Kidney epithelial cell (primary cell): ENCODE results near the gene PLTP. TPM values are rescaled to one million over a fixed set of nuclear protein-coding genes. Genes with fewer than 3 reads are reported as not detected.

Experiments
- DNase-seq: peaks from one replicate; pipeline ENCODE4 v3.0.0-alpha.2; 2010; ENCODE audit warnings: low read depth
- H3K27me3 ChIP-seq: 2 replicates; pipeline ENCODE4 v1.6.0; 2011; ENCODE audit warnings: low read length; ENCODE audit not compliant: control insufficient read depth, insufficient read depth
- H3K36me3 ChIP-seq: 2 replicates; pipeline ENCODE4 v1.5.1; 2011; ENCODE audit warnings: low read length; ENCODE audit not compliant: control insufficient read depth, insufficient read depth
- H3K4me3 ChIP-seq: 2 replicates; pipeline ENCODE4 v1.5.1; 2011; ENCODE audit warnings: low read depth, mild to moderate bottlenecking, control low read depth, low read length
- CTCF ChIP-seq: IDR thresholded peaks from 2 replicates; pipeline ENCODE4 v1.5.1; 2011; ENCODE audit warnings: mild to moderate bottlenecking, moderate library complexity, low read length, control low read depth, inconsistent platforms; ENCODE audit not compliant: insufficient read depth, poor library complexity, severe bottlenecking
- total RNA-seq: library from RNA; depleted of rRNA; stranded (reverse); fragments of >200 nt; gene quantifications from 2 replicates; pipeline ENCODE4 v1.2.3, GENCODE V29; 2015

PLTP gene
- total RNA-seq, 1 donor from 2014 or later = 55.8 TPM

- DNase-seq = no peak
- Histone ChIP-seq H3K27me3 (no peaks in the 10 kb centered on the region), H3K4me3 (no peak overlapping the region), H3K36me3 (no peaks in the 10 kb centered on the region)
- no peak for TF ChIP-seq CTCF
These were observed 12.7 kb upstream of the PLTP start for GRCh38 chr20:45924391-45925261.

GRCh38 chr20:45921337-45922189 is 9.6 kb upstream of the PLTP start:
- TF ChIP-seq CTCF = no peak
- no peak overlapping the region for H3K4me3 ChIP-seq
- H3K27me3 ChIP-seq = no peaks in the 10 kb centered on the region
- no peak for DNase-seq
- no peaks in the 10 kb centered on the region for H3K36me3 ChIP-seq

GRCh38 chr20:45920462-45921336 is 8.7 kb upstream of the PLTP start:
- H3K27me3 ChIP-seq = no peaks in the 10 kb centered on the region
- no peak for TF ChIP-seq CTCF
- no peak for DNase-seq
- no peak overlapping the region for H3K4me3 ChIP-seq
- H3K36me3 ChIP-seq = no peaks in the 10 kb centered on the region

- Histone ChIP-seq H3K27me3 (no peaks in the 10 kb centered on the region), H3K4me3 (no peak overlapping the region), H3K36me3 (no peaks in the 10 kb centered on the region)
- no peak for TF ChIP-seq CTCF
- no peak for DNase-seq
These were observed 7.8 kb upstream of the PLTP start for GRCh38 chr20:45919542-45920399.
